HG03135 (cell line): ENCODE data around the gene EIF4G3.
"Not testable (repeated sequence)": the region's sequence is repeated elsewhere in the genome, so short reads cannot be mapped to it uniquely, and the experiment has no call there.

Experiments
- ATAC-seq: cut with Tn5 transposase; IDR thresholded peaks from one replicate; pipeline ENCODE4 v1.9.1; 2021; ENCODE audit warnings: mild to moderate bottlenecking, moderate library complexity; ENCODE audit not compliant: unreplicated experiment

Gene EIF4G3

GRCh38 chr1:20837554-20838192 lies 339.0 kb downstream of the EIF4G3 start:
- ATAC-seq = no peak

DNA sequence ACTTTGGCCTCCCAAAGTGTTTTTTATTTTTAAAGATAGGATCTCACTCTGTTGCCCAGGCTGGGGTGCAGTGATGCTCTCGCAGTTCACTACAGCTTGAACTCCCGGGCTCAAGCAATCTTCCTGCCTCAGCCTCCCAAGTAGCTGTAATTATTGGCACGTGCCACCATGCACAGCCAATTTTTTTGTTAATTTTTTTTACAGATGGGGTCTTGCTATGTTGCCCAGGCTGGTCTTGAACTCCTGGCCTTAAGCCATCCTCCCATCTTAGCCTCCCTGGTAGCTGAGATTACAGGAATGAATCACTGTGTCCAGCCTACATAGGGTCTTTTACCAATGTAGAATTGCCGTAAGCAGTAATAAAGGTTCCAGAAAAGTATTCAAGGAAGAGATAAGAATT lies 340.5 kb downstream of the EIF4G3 start:
- no peak for ATAC-seq

- ATAC-seq = no peak
Observed at GRCh38 chr1:20834780-20835179, 341.9 kb downstream of the EIF4G3 start.

GRCh38 chr1:20834192-20834591 lies 342.5 kb downstream of the EIF4G3 start:
- no peak for ATAC-seq

DNA sequence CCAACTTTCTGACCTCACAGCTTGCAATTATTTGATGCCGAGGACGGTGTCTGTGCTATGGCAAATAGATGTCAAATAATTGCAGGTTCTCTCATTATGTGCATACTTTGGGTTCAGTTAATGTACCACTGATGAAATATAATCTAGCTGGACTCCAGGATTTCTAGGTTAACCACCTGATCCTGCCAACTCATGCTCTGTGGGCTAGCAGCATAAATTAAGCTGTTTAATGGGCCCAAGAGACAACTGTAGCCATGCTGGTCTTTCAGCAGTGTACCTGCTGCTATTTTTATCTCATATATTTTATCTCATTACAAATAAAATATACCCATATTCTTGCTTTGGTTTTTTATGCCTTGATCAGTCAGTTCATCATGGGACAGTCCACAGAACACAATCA lies 346.3 kb downstream of the EIF4G3 start:
- no peak for ATAC-seq

GRCh38 chr1:20829946-20830345 lies 346.8 kb downstream of the EIF4G3 start:
- ATAC-seq = no peak

GRCh38 chr1:20829531-20829930 lies 347.2 kb downstream of the EIF4G3 start:
- ATAC-seq = no peak

GRCh38 chr1:20823845-20824244 lies 352.9 kb downstream of the EIF4G3 start:
- ATAC-seq = no peak

GRCh38 chr1:20821466-20821865 lies 355.2 kb downstream of the EIF4G3 start:
- no peak for ATAC-seq

GRCh38 chr1:20819818-20820217 lies 356.9 kb downstream of the EIF4G3 start:
- ATAC-seq = no peak

GRCh38 chr1:20814534-20814871 lies 362.2 kb downstream of the EIF4G3 start:
- ATAC-seq = no peak

DNA sequence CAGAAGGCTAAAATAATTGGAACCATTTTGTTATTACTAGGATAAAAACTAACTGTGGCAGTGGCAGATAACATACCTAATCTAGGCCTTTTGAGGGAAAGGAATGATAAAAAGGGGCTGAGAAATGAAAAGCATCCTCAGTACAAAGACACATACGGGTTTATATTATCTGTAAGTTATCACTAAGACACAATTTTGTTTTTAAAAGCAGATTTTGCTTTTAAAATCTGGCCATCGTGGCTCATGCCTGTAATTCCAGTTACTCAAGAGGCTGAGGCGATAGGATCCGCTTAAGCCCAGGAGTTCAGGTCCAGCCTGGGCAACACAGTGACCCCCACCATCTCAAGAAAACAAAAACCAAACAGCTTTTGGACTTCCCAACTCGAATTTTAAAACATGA lies 364.8 kb downstream of the EIF4G3 start:
- no peak for ATAC-seq

- ATAC-seq = no peak
Observed at GRCh38 chr1:20793236-20793635, 383.5 kb downstream of the EIF4G3 start.

- ATAC-seq = no peak
Observed at GRCh38 chr1:20792196-20792595, 384.5 kb downstream of the EIF4G3 start.

DNA sequence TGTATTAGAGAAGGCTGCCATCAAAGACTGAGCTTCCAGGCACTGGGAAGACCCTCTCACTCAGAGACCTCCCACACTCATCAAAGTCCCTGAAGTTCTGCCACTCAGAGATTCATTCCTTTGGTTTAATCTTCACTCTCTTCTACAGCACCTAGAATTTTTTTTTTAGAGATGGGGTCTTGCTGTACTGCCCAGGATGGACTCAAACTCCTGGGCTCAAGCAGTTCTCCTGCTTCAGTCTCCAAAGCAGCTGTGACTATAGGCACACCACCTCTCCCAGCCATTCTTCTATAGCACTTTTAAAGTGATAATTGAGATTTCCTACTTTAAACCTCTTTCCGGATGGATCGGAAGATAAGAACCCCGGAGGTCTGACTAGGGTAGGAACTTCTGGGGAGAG lies 385.9 kb downstream of the EIF4G3 start:
- ATAC-seq = no peak

GRCh38 chr1:20789598-20789997 lies 387.1 kb downstream of the EIF4G3 start:
- ATAC-seq = not testable (repeated sequence)

DNA sequence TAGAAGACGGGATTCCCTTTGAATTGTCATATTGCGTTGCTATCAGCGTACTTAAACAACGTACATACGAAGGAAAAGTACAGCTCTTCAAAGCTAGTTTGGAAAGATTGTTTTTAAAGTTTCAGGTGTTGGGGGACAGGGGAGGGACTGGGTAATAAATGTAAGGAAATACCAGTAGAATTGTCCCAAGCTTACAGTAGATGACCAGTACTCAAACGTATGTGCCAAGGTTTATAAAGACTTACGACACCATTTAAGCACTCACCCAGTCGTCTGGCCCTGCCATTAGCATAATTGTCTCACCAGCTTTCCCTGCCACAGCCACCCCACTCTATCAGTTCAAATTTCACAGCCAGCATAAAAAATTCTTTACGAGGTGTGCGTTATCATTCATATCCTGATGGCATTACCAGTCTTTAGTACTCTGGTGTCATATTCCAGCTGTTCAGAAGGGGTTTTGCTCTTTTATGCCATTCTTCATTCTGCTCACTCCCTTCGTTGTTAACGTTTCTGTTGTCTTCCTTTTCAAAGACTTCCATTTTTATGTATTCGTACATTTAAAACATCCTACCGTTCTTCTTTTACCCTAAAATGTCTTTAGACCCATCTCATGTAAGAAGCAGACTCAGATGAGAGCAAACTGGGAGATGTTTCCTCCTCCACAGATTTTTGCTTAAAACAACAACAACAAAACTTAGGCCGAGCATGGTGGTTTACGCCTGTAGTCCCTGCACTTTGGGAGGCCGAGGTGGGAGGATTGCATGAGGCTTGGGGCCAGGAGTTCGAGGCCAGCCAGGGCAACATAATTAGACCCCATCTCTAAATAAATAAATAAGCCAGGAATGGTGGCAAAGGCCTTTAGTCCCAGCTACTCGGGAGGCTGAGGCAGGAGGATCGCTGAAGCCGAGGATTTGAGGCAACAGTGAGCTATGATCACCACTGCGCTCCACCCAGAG lies 388.6 kb downstream of the EIF4G3 start:
- no peak for ATAC-seq

DNA sequence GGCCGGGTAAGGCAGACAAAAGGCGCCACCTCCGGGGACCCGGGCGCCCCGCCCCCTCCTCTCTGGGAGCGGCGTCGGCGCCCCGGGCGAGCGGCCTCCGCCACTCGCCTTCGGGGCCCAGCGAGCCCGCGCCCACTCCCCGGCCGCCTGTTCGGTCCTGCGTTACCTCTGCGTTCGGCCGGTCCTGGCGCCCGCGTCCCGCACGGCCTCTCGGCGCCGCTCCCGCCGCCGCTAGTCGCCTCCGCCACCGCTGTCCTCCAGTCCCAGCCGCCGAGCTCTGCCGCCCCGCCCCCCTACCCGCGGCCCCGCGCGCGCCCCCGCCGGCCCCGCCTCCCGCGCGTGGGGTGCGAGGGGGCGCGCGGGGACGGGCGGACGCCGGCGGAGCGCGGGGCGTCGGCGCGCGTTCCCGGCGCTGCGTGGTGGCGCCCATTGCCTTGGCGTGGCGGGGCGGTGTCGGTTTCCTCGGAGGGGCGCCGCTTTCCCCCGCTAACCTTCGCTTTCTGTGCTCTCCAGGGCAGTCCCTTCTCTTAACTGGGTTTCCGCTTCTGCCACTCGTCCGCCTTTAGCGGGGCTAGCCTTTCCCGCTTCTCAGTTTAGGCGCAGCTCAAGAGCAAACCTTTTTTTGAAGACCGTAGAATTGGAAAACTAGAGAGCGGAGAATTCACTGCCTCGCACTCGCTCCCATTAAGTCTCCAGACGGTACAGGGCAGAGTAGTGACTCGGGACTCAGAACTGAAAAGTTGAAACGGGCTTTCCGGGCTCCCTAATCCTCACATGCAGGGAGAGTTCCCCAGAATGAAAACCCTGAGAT lies 389.5 kb downstream of the EIF4G3 start, which contains the start of gene HP1BP3:
Gene HP1BP3, minus strand, starts transcription at position 279 of the 811 bp plus-strand sequence. CDS start 6,867 bp downstream, outside the sequence.
- ATAC-seq = peak; percentile 54

- peak; percentile 64 for ATAC-seq
Observed at GRCh38 chr1:20786253-20787028, 390.3 kb downstream of the EIF4G3 start.

DNA sequence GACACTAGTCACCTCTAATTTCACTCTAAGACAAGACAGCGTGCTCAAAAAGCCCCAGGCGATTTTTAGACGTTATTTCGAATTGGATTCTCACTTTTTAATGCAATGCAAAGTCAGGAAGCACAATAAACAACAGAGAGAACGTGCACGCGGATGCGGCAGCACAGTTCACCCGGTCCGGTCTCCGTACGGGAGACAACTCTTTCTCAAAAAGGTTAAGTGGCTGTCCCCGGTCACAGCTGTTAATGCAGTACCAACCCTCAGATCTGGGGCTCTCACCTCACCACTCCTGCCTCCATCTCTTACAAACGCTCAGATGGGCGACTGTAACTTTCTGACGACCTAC lies 390.8 kb downstream of the EIF4G3 start:
- ATAC-seq = no peak

GRCh38 chr1:20775700-20776099 lies 401.0 kb downstream of the EIF4G3 start:
- no peak for ATAC-seq
